ENCODE results near the gene METTL24.
"Not testable (repeated sequence)": the region's sequence is repeated elsewhere in the genome, so short reads cannot be mapped to it uniquely, and the experiment has no call there.

The METTL24 gene

GRCh38 chr6:110315207-110315868 is 42.8 kb downstream of the METTL24 start:
- no peak for DNase-seq (ENCODE audit: low spot score)

GRCh38 chr6:110310861-110311446 is 47.2 kb downstream of the METTL24 start:
- no peak for DNase-seq (ENCODE audit: low spot score)

GRCh38 chr6:110309432-110309831 is 48.7 kb downstream of the METTL24 start:
- DNase-seq (ENCODE audit: low spot score), result not testable (repeated sequence)

GRCh38 chr6:110307368-110307767 is 50.8 kb downstream of the METTL24 start:
- DNase-seq (ENCODE audit: low spot score), result no peak

- DNase-seq (ENCODE audit: low spot score), result not testable (repeated sequence)
Observed at GRCh38 chr6:110305832-110306231, 52.3 kb downstream of the METTL24 start.

GRCh38 chr6:110303692-110304091 is 54.5 kb downstream of the METTL24 start:
- DNase-seq (ENCODE audit: low spot score), result not testable (repeated sequence)

GRCh38 chr6:110298916-110299315 is 59.2 kb downstream of the METTL24 start:
- DNase-seq (ENCODE audit: low spot score), result no peak

- no peak for DNase-seq (ENCODE audit: low spot score)
Observed at GRCh38 chr6:110298411-110298810, 59.7 kb downstream of the METTL24 start.

GRCh38 chr6:110296241-110297025 is 61.7 kb downstream of the METTL24 start:
- DNase-seq (ENCODE audit: low spot score), result no peak

GRCh38 chr6:110295451-110296165 is 62.5 kb downstream of the METTL24 start:
- DNase-seq (ENCODE audit: low spot score), result no peak

GRCh38 chr6:110287462-110288341 is 70.4 kb downstream of the METTL24 start:
- no peak for DNase-seq (ENCODE audit: low spot score)

GRCh38 chr6:110285306-110286060 is 72.7 kb downstream of the METTL24 start:
- DNase-seq (ENCODE audit: low spot score), result peak; percentile 16

GRCh38 chr6:110284855-110285254 is 73.3 kb downstream of the METTL24 start:
- no peak for DNase-seq (ENCODE audit: low spot score)

GRCh38 chr6:110283657-110284056 is 74.5 kb downstream of the METTL24 start:
- DNase-seq (ENCODE audit: low spot score), result no peak

- DNase-seq (ENCODE audit: low spot score), result no peak
Observed at GRCh38 chr6:110282412-110282811, 75.7 kb downstream of the METTL24 start.

GRCh38 chr6:110277100-110277665 is 81.0 kb downstream of the METTL24 start:
- no peak for DNase-seq (ENCODE audit: low spot score)

- not testable (repeated sequence) for DNase-seq (ENCODE audit: low spot score)
Observed at GRCh38 chr6:110272781-110273180, 85.4 kb downstream of the METTL24 start.

- no peak for DNase-seq (ENCODE audit: low spot score)
Observed at GRCh38 chr6:110271732-110272022, 86.5 kb downstream of the METTL24 start.

- peak; percentile 66 for DNase-seq (ENCODE audit: low spot score)
Observed at GRCh38 chr6:110270165-110270564, 88.0 kb downstream of the METTL24 start.

GRCh38 chr6:110269623-110270022 is 88.5 kb downstream of the METTL24 start:
- no peak for DNase-seq (ENCODE audit: low spot score)

GRCh38 chr6:110266996-110267395 is 91.2 kb downstream of the METTL24 start:
- no peak for DNase-seq (ENCODE audit: low spot score)
